HG03432 (cell line): Measurements from ENCODE around the gene CADM4.
"Not testable (repeated sequence)": the region's sequence is repeated elsewhere in the genome, so short reads cannot be mapped to it uniquely, and the experiment has no call there.

Experiments used
- ATAC-seq: cut with Tn5 transposase; IDR thresholded peaks from one replicate; pipeline ENCODE4 v1.9.1; 2021; ENCODE audit warnings: mild to moderate bottlenecking, moderate library complexity; ENCODE audit not compliant: unreplicated experiment

CADM4 gene, protein sequence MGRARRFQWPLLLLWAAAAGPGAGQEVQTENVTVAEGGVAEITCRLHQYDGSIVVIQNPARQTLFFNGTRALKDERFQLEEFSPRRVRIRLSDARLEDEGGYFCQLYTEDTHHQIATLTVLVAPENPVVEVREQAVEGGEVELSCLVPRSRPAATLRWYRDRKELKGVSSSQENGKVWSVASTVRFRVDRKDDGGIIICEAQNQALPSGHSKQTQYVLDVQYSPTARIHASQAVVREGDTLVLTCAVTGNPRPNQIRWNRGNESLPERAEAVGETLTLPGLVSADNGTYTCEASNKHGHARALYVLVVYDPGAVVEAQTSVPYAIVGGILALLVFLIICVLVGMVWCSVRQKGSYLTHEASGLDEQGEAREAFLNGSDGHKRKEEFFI

DNA sequence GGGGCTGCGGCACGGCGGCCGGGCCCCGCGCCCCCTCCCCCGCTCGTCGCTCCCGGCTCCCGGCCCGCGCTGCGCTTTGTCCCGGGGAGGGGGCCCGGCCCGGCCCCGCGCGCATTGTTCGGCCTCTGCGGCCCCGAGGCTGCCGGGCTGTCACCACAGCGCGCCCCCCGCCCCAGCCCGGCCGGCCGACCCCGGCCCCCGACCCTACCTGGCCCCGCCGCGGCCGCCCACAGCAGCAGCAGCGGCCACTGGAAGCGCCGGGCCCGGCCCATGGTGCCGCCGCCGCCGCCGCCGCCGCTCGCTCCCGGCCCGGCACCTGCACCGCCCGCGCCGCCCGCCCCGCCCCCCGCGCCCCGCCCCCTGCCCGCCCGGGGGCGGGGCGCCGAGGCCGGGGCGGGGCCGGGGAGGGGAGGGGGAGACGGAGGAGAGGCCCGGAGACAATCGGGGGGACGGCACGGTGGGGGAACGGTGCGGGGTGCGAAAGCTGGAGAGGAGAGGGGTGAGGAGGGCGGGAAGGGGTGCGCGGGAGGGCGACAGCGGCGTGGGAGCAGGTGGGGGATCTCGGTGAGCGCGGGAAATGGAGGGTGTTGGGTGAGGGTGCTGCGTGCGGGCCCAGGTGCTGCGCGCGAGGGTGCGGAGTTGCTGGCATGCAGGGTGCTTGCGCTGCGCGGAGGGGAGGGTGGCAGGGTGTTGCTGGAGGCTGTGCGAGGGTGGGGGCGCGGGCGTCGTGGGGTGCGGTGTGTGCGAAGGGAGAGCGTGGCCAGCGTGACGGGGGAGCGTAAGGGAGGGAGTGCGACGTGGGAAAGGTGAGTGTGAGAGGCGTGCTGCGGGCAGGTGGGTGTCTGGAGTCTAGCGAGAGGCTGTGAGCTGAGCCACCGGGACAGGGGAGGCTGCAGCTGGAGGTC is at the start of gene CADM4:
TSS of gene CADM4 (minus strand) at position 332 of the 905 bp plus-strand sequence. CDS start at position 272, 60 bp downstream.
- no peak for ATAC-seq

DNA sequence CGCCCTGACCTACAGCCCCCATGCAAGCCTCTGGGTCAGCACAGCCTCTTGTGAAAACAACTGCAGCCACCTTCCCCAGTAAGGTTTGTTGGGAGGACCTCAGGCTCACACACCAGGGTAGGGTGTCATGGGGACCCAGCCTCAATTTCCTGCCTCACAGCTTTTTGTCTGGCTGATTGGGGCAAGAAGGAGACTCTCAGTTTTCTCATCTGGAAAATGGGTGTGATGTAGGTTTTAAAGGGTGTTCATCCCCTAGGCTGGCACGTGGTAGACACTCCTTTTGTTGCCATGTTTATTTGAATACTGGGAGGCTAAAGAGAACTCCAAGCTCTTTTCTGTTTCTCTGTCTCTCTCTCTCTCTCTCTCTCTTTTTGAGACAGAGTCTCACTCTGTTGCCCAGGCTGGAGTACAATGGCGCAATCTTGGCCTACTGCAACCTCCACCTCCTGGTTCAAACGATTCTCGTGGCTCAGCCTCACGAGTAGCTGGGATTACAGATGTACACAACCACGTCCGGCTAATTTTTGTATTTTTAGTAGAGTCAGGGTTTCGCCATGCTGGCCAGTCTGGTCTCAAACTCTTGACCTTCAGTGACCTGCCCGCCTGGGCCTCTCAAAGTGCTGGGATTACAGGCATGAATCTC is 48.5 kb upstream of the CADM4 start:
- no peak for ATAC-seq

DNA sequence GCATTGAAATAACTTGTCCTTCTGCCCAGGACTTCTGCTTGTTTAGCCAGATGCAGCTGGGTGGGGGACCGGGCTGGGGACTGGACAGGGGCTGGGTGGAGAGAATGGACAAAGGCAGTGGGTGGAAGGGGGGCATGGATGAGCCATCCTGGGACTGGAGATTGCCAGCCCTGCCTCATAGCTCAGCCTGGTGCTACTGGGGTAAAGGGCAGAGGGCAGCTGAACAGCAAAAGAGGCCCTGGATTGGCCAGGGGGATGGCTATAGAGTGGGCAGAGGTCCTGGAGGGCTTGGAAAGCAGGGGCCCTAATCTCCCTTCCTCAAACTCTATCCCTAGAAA is 48.0 kb upstream of the CADM4 start:
- no peak for ATAC-seq

DNA sequence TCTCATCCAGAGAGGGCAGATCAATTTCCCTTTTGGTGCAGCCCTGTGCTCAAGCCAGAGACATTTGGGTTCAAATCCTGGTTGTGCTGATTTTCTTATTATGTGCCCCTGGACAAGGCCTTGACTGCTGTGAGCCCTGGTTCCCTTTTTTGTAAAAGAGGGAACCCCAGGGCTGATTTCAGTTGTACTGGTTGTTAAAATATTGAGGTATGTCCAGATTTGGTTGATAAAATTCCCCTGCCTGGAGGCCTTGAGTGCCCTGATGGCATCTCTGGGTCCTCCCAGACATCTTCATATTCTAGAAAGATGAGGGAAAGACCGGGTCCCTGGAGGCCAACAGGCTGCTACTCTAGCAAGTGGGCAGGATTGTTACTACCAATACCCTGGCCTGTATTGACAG is 44.7 kb upstream of the CADM4 start:
- no peak for ATAC-seq

DNA sequence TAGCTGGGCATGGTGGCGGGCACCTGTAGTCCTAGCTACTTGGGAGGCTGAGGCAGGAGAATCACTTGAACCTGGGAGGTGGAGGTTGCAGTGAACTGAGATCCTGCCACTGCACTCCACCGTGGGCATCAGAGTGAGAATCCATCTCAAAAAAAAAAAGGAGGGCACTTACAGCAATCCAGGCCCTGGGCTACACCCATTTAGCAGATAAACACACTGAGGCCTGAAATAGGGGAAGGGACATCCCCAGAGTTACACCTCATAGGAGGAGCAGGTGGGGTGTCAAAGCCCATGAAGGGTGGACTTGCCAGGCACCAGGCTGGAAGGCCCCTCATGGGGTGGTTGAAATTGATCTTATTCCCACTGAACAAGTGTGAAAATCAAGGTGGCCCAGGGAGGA is 44.3 kb upstream of the CADM4 start:
- no peak for ATAC-seq

DNA sequence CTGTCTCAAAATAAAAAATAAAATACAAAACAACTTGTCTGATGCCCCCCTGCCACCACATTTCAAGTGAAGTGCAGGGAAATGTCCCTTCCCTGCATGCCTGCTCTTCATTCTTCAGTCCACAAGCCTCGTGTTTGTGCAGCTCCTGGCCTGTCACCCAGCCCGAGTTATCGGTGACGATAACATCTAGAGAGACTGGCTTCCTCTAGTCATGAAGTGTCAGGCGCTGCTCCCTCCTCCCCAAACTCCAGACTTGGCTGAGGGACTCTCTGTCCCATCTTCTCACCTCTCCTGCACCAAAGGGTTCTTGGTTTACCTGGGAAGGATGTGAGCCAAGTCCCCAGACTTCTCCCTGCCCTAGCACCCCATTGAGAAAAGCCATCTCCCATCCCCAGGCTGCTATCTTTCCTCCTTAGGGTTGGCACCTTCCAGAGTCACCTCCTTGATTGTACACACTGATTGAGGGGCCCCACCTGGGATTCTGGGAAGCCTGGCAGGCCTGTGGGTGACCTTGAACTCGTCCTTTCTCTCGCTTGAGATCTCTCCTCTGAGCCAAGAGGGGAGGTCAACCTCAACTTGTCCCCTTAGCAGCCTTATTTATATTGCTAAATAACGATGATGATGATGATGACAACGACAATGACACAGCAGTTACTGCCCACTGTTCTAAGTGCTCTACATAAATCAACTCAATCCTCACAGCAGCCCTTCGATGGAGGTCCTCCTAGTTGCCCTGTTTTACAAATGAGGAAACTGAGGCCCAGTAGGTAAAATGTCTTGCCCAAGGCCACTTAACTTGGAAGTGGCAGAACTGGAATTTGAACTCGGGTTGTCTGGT is 43.4 kb upstream of the CADM4 start:
- no peak for ATAC-seq

DNA sequence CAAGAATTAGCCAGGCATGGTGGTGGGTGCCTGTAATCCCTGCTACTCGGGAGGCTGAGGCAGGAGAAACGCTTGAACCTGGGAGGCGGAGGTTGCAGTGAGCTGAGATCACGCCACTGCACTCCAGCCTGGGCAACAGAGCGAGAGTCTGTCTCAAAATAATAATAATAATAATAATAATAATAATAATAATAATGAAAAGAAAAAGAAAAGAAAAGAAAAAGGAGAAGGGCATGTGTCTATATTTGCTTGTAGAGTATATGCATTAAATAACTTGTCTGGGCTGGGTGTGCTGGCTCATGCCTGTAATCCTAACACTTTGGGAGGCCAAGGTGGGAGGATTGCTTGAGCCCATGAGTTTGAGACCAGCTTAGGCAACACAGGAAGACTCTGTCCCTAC is 42.6 kb upstream of the CADM4 start:
- not testable (repeated sequence) for ATAC-seq

DNA sequence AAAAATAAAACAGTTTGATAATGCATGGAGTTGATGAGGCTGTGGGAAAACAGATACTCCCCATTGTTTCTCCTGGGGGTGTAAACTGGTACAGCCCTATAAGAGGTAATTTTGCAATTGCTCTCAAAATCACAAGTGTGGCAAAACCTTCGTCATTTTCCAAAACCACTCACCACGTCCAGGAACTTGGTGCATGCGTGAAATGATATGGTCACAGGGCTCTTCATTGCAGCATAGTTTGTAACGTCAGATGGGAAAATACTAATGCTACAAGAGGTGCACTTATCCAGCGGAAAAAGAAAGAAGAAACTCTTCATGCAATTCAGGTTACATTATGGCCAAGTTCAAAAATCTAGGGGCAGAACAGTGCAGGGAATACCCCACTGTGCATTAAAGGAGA is 42.2 kb upstream of the CADM4 start:
- no peak for ATAC-seq

DNA sequence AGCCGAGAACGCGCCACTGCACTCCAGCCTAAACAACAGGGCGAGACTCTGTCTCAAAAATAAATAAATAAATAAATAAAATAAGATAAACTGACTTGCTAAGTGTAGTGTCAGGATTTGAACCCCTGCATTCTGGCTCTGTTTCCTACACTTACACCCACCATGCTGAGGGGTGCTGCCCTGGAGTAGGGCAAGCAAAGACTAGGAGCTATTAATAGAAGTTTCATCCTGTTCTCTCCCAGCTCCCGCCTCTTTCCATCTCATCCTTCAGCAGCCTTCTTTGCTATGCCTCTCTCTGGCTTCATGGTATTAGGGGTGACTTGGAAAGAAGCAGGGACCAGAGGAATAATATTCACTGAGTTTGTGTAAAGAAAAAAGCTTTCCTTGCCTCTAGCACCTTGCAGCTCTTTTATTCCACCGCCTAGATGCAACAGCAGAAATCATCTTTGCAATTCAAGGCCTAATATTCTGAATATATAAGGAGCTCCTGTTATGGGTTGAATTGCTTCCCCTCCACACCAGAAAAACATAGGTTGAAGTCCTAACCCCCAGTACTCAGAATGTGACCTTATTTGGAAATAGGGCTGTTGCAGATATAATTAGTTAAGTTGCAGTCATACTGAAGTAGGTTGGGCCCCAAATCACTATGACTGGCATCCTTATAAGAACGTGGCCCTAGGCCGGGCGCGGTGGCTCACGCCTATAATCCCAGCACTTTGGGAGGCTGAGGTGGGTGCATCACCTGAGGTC is 39.0 kb upstream of the CADM4 start:
- ATAC-seq, result no peak

DNA sequence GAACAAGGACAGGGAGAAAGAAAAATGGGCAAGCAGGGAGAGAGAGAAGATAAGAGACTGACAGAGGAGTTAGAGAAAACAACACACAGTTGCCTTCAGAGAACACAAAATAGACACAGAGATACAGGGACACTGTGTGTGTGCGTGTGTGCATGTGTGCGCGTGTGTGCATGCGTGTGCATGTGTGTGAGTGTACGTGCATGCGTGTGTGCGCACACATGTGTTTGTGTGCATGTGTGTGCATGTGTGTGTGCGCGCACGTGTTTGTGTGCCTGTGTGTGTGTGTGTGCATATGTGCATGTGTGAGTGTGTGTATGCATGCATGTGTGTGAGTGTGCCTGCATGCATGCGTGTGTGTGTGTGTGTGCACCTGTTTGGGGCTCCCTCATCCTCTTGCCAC is 36.3 kb upstream of the CADM4 start:
- no peak for ATAC-seq

DNA sequence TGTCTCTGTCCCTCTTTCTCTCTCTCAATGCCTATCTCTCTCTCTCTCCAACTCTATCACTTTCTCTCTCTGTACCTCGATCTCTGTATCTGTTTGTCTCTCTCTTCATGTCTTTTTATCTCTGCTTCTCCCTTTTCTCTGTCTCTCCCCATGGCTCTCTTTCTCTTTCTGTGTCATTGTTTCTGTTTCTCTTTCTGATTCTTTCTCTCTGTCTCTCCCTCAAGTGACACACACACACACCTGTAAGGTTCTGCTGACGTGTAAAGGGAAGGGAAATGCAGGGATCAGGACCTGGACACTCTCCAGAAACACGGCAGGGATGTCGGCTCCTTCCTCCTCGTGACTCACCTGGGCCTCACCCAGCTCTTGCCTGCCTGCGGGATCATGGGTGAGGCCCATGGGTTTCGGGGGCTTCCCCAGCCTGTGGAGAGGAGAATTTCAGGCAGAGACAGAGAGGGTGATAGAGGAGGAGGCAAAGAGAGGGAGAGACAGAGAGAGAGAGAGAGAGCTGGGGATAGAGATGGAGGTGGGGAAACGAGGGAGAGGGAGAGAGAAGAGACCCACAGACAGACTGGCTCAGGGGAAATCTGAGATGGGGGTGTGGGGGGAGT is 35.7 kb upstream of the CADM4 start:
- peak; percentile 50 for ATAC-seq

DNA sequence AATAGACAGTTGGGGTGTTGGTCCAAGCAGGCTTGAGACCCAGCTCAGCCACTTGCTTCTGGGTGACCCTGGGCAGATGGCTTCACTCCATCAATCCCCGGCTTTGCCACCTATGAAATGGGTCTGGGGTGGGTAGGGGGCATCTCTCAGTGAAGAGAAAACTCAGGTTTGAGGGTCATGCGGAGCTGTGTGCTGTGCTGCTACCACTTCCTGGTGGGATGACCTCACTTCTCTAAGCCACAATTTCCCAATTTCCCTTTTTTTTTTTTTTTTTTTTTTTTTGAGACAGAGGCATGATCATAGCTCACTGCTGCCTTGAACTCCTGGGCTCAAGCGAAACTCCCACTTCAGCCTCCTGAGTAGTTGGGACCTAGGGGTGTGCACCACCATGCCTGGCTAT is 34.9 kb upstream of the CADM4 start:
- no peak for ATAC-seq

DNA sequence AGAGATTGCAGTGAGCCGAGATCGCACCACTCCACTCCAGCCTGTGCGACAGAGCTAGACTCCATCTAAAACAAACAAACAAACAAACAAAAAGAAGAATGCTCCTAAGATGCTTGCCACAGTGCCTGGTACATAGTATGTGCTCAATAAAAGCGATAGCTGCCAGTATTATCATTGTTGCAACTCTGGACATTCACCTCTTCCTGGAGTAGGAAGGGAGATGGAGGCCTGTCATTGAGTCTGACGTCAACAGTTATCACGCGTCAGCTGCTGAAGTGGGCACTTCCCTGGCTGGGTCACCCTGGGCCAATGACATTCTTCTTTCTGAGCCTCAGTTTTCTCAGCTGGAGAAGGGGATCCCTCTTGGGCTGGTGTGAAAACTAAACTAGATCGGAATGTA is 34.5 kb upstream of the CADM4 start:
- ATAC-seq, result no peak

DNA sequence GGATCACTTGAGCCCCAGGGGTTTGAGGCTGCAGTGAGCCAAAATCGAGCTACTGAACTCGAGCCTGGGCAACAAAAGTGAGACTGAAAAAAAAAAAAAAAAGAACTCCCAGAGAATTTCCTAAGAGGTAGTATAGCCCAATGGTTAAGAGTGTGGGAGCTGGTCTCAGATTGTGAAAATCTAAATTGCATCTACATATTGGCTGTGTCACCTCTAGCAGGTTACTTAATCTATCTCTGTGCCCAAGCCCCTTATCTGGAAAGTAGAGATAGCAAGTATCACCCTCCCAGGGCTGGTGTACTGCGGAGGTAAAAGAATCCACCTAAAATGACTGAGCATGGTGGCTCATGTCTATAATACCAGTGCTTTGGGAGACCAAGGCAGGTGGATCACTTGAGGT is 34.0 kb upstream of the CADM4 start:
- ATAC-seq, result no peak

DNA sequence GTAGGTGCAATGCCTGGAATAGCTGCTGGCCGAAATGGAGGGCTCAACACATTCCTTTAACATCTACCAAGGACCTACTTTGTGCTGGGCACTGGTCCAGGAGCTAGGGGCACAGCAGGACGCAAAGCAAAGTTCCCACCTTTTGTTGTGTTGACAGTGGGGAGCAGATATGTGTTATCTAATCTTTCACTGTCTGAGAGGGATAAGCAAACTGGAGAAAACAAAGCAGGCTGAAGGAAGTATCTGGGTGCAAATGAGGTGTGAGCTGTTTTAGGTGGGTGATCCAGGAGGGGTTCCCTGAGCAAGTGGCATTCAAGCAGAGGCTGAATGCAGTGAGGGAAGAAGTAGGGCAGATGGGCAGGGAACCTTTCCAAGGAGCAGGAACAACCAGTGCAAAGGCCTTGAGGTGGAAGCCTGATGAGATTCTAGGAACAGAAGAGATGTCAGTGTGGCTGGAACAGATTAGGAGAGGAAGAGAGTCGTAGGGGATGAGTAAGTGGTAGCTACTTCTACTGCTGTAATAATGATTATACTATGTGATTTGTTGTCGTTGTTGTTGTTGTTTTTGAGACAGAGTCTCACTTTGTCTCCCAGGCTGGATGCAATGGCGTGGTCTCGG is 32.5 kb upstream of the CADM4 start:
- ATAC-seq, result no peak

DNA sequence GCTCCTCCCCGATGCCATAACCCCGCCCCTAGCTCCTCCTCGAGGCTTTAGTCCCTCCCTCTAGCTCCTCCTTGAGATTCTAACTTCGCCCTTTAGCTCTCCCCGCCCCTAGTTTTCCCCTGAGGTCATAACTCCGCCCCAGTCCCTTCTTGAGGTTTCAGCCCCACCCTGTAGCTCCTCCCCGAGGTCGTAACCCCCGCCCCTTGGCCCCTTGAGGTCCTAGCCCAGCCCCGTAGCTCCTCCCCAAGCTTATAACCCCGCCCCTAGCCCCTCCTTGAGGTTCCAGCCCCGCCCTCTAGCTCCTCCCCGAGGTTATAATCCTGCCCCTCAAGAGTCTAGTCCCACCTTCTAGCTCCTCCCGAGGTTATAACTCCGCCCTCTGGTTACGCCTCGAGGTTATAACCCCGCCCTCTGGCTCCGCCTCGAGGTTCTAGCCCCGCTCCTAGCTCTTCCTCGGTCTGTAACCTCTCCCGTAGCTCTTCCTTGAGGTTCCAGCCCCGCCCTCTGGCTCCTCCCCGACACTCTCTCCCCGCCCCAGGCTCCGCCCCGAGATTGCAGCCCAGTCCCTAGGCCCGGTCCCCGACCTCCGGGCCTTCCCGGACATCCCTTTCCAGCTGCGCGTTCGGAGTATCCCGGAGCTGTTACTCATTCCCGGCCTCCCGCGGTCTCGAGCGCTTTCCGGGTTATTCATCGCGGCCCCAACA is 28.9 kb upstream of the CADM4 start:
- peak; percentile 86 for ATAC-seq

DNA sequence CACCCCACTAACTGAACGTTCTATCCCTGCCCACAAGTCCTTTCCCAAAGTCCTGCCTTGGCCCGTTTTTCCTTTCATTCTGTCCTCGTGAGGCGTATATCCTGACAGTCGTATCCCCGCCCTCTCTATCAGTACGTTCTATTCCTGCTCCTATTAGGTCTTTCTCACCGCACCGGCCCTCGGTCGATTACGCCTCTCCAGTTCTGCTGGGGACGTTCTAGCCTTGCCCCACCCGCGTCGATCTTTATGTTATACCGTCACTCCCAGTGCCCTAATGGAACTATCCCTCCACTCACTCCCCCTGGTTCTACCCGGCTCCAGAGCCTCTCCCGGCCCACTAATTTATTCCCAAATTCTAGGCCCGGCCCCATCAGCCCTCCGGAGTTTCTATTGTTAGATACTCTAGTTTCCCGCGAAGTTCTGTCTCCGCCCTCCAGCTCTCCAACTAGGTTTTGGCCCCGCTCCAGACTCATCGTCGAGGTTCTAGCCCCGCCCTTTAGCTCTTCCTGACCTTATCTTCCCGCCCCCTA is 28.3 kb upstream of the CADM4 start:
- ATAC-seq, result no peak

DNA sequence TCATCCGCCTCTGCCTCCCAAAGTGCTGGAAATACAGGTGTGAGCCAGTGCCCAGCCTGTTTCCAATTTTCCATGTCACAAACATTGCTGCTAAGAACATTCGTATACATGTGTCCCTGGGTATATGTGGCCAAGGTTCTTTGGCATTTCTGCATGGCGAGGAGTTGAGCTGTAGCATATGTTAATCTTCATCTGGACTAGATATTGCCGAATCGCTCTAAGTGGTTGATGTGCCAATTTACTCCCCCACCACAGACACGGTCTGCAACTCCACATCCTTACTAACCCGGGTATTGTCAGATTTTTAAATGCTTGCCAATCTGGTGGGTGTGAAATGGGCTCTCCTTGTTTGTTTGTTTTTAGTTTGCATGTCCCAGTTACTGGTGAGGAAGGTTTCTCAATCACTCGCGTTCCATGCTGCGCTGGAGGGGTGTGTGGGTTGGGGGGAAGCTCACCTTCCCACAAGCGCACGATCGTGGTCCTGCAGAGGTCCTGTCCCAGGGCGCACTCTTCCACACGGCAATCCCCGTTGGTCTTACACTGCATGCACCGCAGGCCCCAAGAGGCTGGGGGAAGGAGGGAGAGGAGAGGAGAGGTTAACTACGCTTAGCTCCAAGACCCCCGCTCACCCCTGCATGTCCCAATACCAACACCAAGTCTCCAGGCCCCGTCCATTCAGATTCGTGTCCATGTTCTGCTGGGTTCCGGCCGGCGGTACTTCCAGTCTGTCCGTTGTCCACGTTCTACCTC is 27.7 kb upstream of the CADM4 start:
- no peak for ATAC-seq
